A549 (cell line): Measurements from ENCODE around the gene HEPHL1.

Source experiments
- CTCF ChIP-seq: fragments of >200 bp; sonication (Bioruptor Twin); formaldehyde crosslinking; IDR thresholded peaks from 3 replicates; pipeline ENCODE4 v1.5.1; 2016
- EP300 ChIP-seq, 2 experiments: fragments of >200 bp; sonication (Bioruptor Twin); formaldehyde crosslinking; IDR thresholded peaks; 2 replicates in 1 of 2; 3 replicates in 1 of 2; pipeline ENCODE4 v1.6.1; 2016 to 2017
- FOSB ChIP-seq: fragments of 250-450 bp; sonication (Bioruptor Pico); IDR thresholded peaks from 2 replicates; pipeline ENCODE4 v1.5.0; 2020; ENCODE audit warnings: mild to moderate bottlenecking, moderate library complexity
- KDM5A ChIP-seq: fragments of 200-600 bp; sonication (generic); IDR thresholded peaks from 2 replicates; pipeline ENCODE4 v1.6.1; 2016; ENCODE audit warnings: antibody characterized with exemption, mild to moderate bottlenecking
- MYC ChIP-seq: IDR thresholded peaks from 2 replicates; pipeline ENCODE4 v1.6.1; 2012; ENCODE audit warnings: mild to moderate bottlenecking, inconsistent platforms, low read length, improper control_type of control experiment, borderline replicate concordance
- POLR2A ChIP-seq: IDR thresholded peaks from 2 replicates; pipeline ENCODE4 v1.6.1; 2012; ENCODE audit warnings: mild to moderate bottlenecking, low read length
- TP53 ChIP-seq: fragments of 250-450 bp; sonication (Bioruptor Pico); IDR thresholded peaks from 2 replicates; pipeline ENCODE4 v1.5.0; 2021; ENCODE audit warnings: mild to moderate bottlenecking, moderate library complexity

DNA sequence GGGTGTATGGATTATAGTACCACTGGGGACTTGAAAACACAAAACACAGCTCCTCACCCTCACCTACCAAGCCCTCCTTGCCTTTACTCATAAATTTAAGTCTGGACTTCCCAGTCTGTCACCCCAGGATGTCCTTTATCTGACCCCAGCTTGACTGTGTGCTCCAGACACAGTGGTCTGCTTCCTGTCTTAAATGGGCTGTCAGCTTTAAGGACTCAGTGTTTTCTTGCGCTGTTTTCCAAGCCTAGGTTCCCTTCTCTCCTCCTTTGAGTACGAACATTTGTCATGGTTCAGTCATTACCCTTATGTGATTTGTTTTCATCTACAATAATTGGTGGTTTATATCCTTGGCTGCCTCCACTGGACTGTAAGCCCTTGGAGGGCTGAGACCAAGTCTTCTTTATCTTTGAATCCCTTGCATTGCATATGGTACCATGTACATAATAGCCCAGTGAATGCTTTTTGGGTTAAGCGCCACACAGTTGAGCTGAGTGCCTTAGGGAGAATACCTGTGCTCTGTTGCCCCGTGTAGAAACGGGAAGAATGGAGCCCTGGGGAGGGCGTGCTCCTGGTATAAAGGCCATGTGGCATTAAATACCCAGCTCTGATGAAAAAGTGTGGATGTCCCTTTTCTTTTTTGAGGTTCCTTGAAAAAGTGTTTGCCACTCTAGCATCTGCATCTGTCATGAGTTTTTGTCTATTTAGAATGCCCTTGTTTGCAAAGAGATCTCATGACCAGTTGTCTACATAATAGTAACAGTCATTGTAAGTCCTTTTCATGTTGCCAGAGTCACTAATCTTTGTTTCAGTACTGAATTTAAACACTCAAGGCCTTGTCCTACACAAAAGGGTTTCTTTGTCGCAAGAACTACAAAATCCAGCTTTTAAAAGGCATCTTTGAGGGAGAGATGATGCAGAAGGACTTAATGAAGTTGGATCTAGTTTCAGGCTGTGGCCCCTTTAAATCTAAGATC lies 121.4 kb downstream of the HEPHL1 start:
- TF ChIP-seq CTCF = no peak
- TF ChIP-seq EP300 (IDR thresholded peaks at IDR 0.05) = no peak
- no peak for TF ChIP-seq FOSB (CRISPR knock-in tag)
- TF ChIP-seq TP53 (CRISPR knock-in tag) = no peak
- TF ChIP-seq POLR2A = no peak
- TF ChIP-seq KDM5A = no peak
- no peak for TF ChIP-seq MYC
